Colonic mucosa (tissue), 4 donors: Measurements from ENCODE around the gene STXBP2. TPM values are rescaled to one million over a fixed set of nuclear protein-coding genes. Genes with fewer than 3 reads are reported as not detected.

Experiments used
- DNase-seq: peaks from one replicate; pipeline ENCODE4 v3.0.0-alpha.2; 2020
- H3K27ac ChIP-seq: fragments of 200-600 bp; one replicate; pipeline ENCODE4 v1.8.0; 2021
- H3K27me3 ChIP-seq: fragments of 200-600 bp; one replicate; pipeline ENCODE4 v1.8.0; 2021
- H3K36me3 ChIP-seq: fragments of 200-600 bp; one replicate; pipeline ENCODE4 v1.8.0; 2021
- H3K4me1 ChIP-seq: fragments of 200-600 bp; one replicate; pipeline ENCODE4 v1.8.0; 2021; ENCODE audit warnings: mild to moderate bottlenecking
- H3K4me3 ChIP-seq: fragments of 200-600 bp; one replicate; pipeline ENCODE4 v1.8.0; 2021
- H3K9ac ChIP-seq, 2 donors: one replicate each; pipeline ENCODE4 v1.7.0; 2013; ENCODE audit warnings: control low read depth in 2 of 2, low read depth in 2 of 2, low read length in 2 of 2
- H3K9me3 ChIP-seq: fragments of 200-600 bp; one replicate; pipeline ENCODE4 v1.8.0; 2021
- CTCF ChIP-seq: fragments of 200-600 bp; IDR thresholded peaks from one replicate; pipeline ENCODE4 v1.8.0; 2022; ENCODE audit warnings: antibody characterized with exemption, mild to moderate bottlenecking
- intact Hi-C: fragments of 100-400 bp; cut with DNase I; formaldehyde crosslinking; loops from one replicate; pipeline ENCODE4 v1.14.1; 2022
- total RNA-seq, 2 donors: library from RNA; stranded (reverse); fragmentation: NEBNext Ultra II Directional in 1 of 2; extraction: Animal tissue kit (Norgen Biotek cat#: 25700) in 1 of 2; gene quantifications; one replicate each; pipeline ENCODE4 v1.2.1, GENCODE V29; 2021
- donor health status: healthy.
- donor health status: DM: no; HTN: no; CAD: no.
- donor health status: DM: no; HTN: no; CAD: no.

Gene STXBP2
- total RNA-seq, 2 donors from 2014 or later = 166 to 212 TPM

- no peak for DNase-seq
- no peaks in the 10 kb centered on the region for H3K36me3 ChIP-seq
Observed at GRCh38 chr19:7617172-7617571, 19.7 kb upstream of the STXBP2 start.

GRCh38 chr19:7617735-7618134 lies 19.2 kb upstream of the STXBP2 start:
- H3K27me3 ChIP-seq = no peaks in the 10 kb centered on the region
- no peaks in the 10 kb centered on the region for H3K9me3 ChIP-seq
- no peak for TF ChIP-seq CTCF
- intact Hi-C loops = no loop called here
- no peak overlapping the region for H3K4me3 ChIP-seq
- H3K9ac ChIP-seq = peak overlapping the region in 1 of 2 donors; percentile 18
- H3K36me3 ChIP-seq = no peaks in the 10 kb centered on the region
- no peak overlapping the region for H3K27ac ChIP-seq
- DNase-seq = no peak
- peaks cover 19% of the 10 kb centered on the region for H3K4me1 ChIP-seq

More at GRCh38 chr19:7617172-7617571, 19.7 kb upstream of the STXBP2 start:
- TF ChIP-seq CTCF = no peak
- Histone ChIP-seq H3K27ac (no peak overlapping the region), H3K27me3 (no peaks in the 10 kb centered on the region), H3K9ac (no peak overlapping the region), H3K9me3 (no peaks in the 10 kb centered on the region), H3K4me3 (no peak overlapping the region), H3K4me1 (peaks cover 19% of the 10 kb centered on the region)
- intact Hi-C loops = no loop called here

- no peak overlapping the region for H3K4me3 ChIP-seq
- H3K4me1 ChIP-seq = peaks cover 19% of the 10 kb centered on the region
- intact Hi-C loops = no loop called here
Observed at GRCh38 chr19:7618348-7618747, 18.6 kb upstream of the STXBP2 start.

GRCh38 chr19:7618771-7619510 lies 18.0 kb upstream of the STXBP2 start:
- H3K27me3 ChIP-seq = no peaks in the 10 kb centered on the region
- no peaks in the 10 kb centered on the region for H3K9me3 ChIP-seq
- peak overlapping the region; percentile 28 to 53 for H3K9ac ChIP-seq
- no peak for TF ChIP-seq CTCF
- no peak overlapping the region for H3K4me3 ChIP-seq
- H3K36me3 ChIP-seq = no peaks in the 10 kb centered on the region
- peak overlapping the region; percentile 82 for H3K27ac ChIP-seq
- peaks cover 19% of the 10 kb centered on the region for H3K4me1 ChIP-seq
- intact Hi-C loops = no loop called here
- DNase-seq = peak; percentile 78

More at GRCh38 chr19:7618348-7618747, 18.6 kb upstream of the STXBP2 start:
- Histone ChIP-seq H3K9me3 (no peaks in the 10 kb centered on the region), H3K27ac (peak overlapping the region; percentile 82), H3K27me3 (no peaks in the 10 kb centered on the region), H3K9ac (peak overlapping the region in 1 of 2 donors; percentile 28), H3K36me3 (no peaks in the 10 kb centered on the region)
- peak; percentile 41 for DNase-seq
- TF ChIP-seq CTCF = no peak

- Histone ChIP-seq H3K4me3 (no peak overlapping the region), H3K36me3 (no peaks in the 10 kb centered on the region), H3K9me3 (no peaks in the 10 kb centered on the region), H3K4me1 (peaks cover 19% of the 10 kb centered on the region), H3K9ac (no peak overlapping the region), H3K27me3 (no peaks in the 10 kb centered on the region), H3K27ac (peak overlapping the region; percentile 82)
- DNase-seq = no peak
- intact Hi-C loops = no loop called here
- TF ChIP-seq CTCF = no peak
Observed at GRCh38 chr19:7619671-7620441, 17.1 kb upstream of the STXBP2 start.
